ENCODE data around the gene BCDIN3D.
A peak's percentile ranks its signal among the peaks of the same experiment; 100 is the strongest.

DNA sequence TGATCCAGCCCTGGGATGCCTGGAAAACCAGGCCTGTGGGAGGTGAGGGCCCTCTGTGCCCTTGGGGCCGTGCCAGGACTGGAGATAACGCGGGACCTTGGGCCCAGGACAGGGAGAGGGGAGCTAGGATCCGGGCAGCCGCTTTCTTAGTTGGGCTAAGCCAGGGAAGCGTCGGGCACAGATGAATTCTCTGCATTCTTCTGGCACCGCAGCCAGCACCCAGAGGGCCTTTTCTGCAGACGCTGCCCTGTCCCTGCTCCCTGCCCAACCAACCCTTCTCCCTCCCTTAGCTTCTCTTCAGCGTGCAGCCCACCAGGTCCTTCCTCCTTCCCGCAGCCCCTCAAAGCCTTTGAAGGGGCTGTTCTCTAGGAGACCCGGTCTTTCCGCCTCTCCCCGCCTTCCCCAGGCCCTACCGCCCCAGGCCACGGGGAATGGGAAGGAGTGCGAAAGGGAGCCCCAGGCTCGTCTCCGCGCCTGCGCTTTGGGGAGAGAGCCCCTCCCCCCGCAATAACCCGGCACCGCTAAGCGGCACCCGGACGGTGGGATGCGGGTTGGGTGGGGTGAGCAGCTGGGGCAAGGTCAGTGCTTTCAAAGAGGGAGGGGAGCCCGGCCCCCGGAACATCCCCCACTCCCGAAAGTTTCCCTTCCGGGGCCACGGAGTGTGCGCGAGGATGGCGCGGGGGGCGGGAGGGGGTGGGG lies 15.4 kb downstream of the BCDIN3D start:
- no peak for TF ChIP-seq POLR2A (IDR thresholded peaks at IDR 0.05)
- TF ChIP-seq CTCF (IDR thresholded peaks at IDR 0.05), result no peak
- peak; percentile 54 for TF ChIP-seq POLR2AphosphoS5 (IDR thresholded peaks at IDR 0.05)

All from prostate gland (tissue), 2 donors.